A549 (cell line): ENCODE results near the gene TAF1.
"Not testable (repeated sequence)": the region's sequence is repeated elsewhere in the genome, so short reads cannot be mapped to it uniquely, and the experiment has no call there.

ENCODE experiments used
- CHD4 ChIP-seq: fragments of 200-600 bp; sonication (generic); IDR thresholded peaks from 2 replicates; pipeline ENCODE4 v1.6.1; 2016; ENCODE audit warnings: antibody characterized with exemption, mild to moderate bottlenecking, borderline replicate concordance
- HOXA7 ChIP-seq: fragments of 250-450 bp; sonication (Bioruptor Pico); IDR thresholded peaks from 2 replicates; pipeline ENCODE4 v1.5.0; 2020; ENCODE audit warnings: mild to moderate bottlenecking, moderate library complexity
- MYC ChIP-seq: IDR thresholded peaks from 2 replicates; pipeline ENCODE4 v1.6.1; 2012; ENCODE audit warnings: mild to moderate bottlenecking, inconsistent platforms, low read length, improper control_type of control experiment, borderline replicate concordance
- POLR2A ChIP-seq: IDR thresholded peaks from 2 replicates; pipeline ENCODE4 v1.6.1; 2012; ENCODE audit warnings: mild to moderate bottlenecking, low read length
- SMC3 ChIP-seq: fragments of >200 bp; sonication (Bioruptor Twin); formaldehyde crosslinking; IDR thresholded peaks from 3 replicates; pipeline ENCODE4 v1.6.1; 2018; ENCODE audit warnings: inconsistent platforms
- SREBF2 ChIP-seq: fragments of 450-650 bp; IDR thresholded peaks from 2 replicates; pipeline ENCODE4 v1.6.1; 2014; ENCODE audit warnings: mild to moderate bottlenecking, moderate library complexity
- TF ChIP-seq, protein P1 (sequence below): fragments of >200 bp; sonication (Bioruptor Twin); formaldehyde crosslinking; IDR thresholded peaks from 3 replicates; pipeline ENCODE4 v1.5.1; 2016
- TF ChIP-seq, protein P2 (sequence below): IDR thresholded peaks from 2 replicates; pipeline ENCODE4 v1.6.1; 2012
- TF ChIP-seq, protein P3 (sequence below): IDR thresholded peaks from 2 replicates; pipeline ENCODE4 v1.6.1; 2012

DNA sequence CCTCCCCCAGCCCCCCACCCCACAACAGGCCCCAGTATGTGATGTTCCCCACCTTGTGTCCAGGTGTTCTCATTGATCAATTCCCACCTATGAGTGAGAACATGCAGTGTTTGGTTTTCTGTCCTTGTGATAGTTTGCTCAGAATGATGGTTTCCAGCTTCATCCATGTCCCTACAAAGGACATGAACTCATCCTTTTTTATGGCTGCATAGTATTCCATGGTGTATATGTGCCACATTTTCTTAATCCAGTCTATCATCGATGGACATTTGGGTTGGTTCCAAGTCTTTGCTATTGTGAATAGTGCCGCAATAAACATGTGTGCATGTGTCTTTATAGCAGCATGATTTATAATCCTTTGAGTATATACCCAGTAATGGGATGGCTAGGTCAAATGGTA lies 75.7 kb downstream of the TAF1 start:
- TF ChIP-seq, protein P1, sequence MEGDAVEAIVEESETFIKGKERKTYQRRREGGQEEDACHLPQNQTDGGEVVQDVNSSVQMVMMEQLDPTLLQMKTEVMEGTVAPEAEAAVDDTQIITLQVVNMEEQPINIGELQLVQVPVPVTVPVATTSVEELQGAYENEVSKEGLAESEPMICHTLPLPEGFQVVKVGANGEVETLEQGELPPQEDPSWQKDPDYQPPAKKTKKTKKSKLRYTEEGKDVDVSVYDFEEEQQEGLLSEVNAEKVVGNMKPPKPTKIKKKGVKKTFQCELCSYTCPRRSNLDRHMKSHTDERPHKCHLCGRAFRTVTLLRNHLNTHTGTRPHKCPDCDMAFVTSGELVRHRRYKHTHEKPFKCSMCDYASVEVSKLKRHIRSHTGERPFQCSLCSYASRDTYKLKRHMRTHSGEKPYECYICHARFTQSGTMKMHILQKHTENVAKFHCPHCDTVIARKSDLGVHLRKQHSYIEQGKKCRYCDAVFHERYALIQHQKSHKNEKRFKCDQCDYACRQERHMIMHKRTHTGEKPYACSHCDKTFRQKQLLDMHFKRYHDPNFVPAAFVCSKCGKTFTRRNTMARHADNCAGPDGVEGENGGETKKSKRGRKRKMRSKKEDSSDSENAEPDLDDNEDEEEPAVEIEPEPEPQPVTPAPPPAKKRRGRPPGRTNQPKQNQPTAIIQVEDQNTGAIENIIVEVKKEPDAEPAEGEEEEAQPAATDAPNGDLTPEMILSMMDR = not testable (repeated sequence)
- TF ChIP-seq POLR2A; CHD4; MYC; HOXA7 (CRISPR knock-in tag); SREBF2; SMC3: not testable (repeated sequence)
- TF ChIP-seq, protein P2, sequence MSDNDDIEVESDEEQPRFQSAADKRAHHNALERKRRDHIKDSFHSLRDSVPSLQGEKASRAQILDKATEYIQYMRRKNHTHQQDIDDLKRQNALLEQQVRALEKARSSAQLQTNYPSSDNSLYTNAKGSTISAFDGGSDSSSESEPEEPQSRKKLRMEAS = not testable (repeated sequence)
- TF ChIP-seq, protein P3, sequence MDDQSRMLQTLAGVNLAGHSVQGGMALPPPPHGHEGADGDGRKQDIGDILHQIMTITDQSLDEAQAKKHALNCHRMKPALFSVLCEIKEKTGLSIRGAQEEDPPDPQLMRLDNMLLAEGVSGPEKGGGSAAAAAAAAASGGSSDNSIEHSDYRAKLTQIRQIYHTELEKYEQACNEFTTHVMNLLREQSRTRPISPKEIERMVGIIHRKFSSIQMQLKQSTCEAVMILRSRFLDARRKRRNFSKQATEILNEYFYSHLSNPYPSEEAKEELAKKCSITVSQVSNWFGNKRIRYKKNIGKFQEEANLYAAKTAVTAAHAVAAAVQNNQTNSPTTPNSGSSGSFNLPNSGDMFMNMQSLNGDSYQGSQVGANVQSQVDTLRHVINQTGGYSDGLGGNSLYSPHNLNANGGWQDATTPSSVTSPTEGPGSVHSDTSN = not testable (repeated sequence)
